Measurements from ENCODE around the gene YIF1A. TPM values are rescaled to one million over a fixed set of nuclear protein-coding genes. Genes with fewer than 3 reads are reported as not detected.

YIF1A gene
- total RNA-seq, 1 donor, result 119 TPM

DNA sequence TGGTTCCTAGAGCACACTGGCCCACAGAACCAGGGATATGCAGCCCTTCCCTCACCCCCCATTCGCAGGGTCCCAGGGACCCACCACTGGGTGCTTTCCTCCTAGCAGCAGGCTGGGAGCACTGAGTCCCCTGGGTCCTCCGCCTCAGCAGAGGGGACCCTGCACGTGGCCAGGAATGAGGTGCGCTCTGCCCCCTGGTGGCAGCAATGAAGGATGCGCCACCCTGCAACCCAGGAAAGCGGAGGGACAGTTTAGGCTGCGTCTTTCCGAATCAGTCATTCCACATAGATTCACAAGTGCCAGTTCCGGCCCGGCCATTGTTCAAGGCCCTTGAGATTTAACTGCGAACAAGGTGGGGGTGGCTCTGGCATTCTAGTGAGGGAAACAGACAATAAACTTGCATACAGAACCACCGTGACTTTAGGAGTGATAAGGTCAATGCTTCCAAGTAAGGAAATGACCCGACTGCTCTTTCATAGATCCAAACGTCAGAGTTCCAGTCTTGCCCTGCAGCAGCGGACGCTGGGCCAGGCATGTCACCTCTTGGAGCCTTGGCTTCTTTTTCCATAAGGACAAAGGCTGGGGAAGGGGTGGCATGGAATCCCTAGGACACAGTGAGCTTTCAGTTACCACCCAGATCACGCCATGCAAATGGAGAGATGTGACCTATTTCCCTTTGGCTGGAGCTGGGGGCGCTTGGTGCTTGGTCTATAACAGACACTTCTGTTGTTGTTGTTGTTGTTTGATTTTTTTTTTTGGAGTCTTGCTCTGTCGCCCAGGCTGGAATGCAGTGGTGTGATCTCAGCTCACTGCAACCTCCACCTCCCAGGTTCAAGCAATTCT lies 39.6 kb upstream of the YIF1A start:
- DNase-seq (ENCODE audit: low read depth), result peak; percentile 77
- TF ChIP-seq, protein P1, sequence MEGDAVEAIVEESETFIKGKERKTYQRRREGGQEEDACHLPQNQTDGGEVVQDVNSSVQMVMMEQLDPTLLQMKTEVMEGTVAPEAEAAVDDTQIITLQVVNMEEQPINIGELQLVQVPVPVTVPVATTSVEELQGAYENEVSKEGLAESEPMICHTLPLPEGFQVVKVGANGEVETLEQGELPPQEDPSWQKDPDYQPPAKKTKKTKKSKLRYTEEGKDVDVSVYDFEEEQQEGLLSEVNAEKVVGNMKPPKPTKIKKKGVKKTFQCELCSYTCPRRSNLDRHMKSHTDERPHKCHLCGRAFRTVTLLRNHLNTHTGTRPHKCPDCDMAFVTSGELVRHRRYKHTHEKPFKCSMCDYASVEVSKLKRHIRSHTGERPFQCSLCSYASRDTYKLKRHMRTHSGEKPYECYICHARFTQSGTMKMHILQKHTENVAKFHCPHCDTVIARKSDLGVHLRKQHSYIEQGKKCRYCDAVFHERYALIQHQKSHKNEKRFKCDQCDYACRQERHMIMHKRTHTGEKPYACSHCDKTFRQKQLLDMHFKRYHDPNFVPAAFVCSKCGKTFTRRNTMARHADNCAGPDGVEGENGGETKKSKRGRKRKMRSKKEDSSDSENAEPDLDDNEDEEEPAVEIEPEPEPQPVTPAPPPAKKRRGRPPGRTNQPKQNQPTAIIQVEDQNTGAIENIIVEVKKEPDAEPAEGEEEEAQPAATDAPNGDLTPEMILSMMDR (IDR thresholded peaks at IDR 0.05; ENCODE audit: insufficient read depth, low read length), result peak; percentile 94
- no peak overlapping the region for H3K4me3 ChIP-seq (ENCODE audit: low read depth, low read length)

DNA sequence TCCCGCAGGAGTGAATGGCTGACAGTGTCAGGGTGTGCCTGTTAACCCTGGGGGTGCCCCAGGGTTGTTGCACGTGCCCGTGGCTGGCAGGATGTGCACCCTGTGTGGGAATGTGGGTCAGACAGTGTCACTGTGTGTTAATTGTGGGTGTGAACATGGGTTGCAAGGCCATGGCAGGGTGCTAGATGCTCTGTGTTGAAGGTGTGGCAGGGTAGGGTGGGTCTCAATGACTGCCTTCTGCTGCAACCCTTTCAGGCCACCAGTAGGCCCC lies 39.0 kb upstream of the YIF1A start:
- no peak overlapping the region for H3K4me3 ChIP-seq (ENCODE audit: low read depth, low read length)

DNA sequence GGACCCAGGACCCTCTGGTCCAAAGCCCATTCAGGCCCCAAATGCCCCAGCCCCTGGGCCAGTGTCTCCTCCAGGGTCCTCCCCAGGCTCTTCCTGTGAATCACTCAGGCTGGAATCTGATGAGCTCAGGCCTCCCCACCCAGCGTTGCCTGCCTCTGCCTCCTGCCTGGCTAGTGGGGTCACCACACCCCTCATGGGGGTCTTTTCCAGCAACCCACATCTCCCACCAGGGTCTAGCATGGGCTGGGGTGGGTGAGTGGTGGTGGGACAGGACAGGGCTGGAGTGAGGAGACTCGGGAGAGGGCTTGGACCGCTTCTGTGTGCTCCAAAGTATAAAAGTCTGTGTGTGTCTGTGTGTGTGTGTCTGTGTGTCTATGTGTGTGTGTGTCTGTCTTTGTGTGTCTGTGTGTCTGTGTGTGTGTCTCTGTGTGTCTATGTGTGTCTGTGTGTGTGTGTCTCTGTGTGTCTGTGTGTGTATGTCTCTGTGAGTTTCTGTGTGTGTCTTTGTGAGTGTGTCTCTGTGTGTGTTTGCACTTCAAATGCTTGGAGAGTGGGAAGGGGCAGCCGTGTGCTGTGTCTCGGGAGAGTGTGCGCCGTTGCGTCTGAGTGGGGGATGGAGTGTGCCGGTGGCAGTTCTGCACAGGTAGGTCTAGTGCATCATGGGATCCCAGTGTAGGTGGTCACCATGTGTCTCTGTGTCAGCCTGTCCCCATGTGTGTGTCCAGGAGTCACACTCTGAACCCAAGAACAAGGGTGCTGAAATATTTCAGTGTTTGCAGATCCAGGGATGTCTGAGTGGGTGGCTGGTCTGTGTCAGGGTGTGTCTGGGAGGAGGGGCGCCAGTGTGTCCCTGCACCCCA lies 38.5 kb upstream of the YIF1A start:
- TF ChIP-seq, protein P1 (IDR thresholded peaks at IDR 0.05; ENCODE audit: insufficient read depth, low read length), result peak; percentile 16
- DNase-seq (ENCODE audit: low read depth), result peak; percentile 59
- H3K4me3 ChIP-seq (ENCODE audit: low read depth, low read length), result no peak overlapping the region

More for the DNA sequence above, 39.0 kb upstream of the YIF1A start:
- TF ChIP-seq, protein P1 (IDR thresholded peaks at IDR 0.05; ENCODE audit: insufficient read depth, low read length), result no peak
- no peak for DNase-seq (ENCODE audit: low read depth)

DNA sequence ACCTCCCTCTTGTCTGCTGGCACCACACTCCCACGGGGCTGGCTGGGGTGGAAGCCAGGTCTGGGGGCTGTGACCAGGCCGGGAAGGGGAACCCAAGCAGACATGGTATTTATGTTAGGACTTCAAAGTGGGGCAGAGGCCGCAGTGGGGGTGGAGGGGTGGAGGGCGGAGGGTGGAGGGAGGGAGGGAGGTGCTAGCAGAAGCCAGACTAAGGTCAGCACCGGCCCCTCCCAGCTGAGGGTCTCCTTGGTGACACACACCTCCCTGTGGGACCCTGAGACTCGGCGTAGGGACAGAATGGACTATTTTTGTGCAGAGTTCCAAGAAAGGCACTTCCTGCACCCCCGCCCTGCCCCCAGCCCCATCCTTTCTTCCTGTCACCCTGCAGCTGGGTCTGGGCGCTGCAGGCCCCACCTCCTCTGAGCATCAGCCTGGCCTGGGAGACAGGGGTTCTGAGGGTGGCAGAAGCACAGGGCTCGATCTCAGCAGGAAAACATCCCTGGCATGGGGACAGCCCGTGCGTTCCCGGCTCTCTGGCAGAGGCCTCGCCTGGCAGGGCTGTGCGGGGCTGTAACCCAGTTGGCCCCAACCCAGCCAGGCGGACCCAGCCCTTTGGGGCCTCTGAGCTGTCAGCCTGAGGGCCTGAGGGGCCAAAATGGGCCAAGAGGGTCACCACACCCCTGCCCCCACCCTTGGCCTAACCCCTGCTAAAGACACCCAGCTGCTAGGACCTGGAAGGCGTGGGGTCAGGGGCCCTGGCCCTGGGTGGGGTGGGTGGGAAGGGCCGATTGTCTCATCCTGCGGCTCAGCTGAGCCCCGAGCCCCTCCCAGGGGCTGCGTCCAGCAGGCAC lies 37.5 kb upstream of the YIF1A start:
- TF ChIP-seq, protein P1 (IDR thresholded peaks at IDR 0.05; ENCODE audit: insufficient read depth, low read length), result no peak
- peak; percentile 61 for DNase-seq (ENCODE audit: low read depth)
- H3K4me3 ChIP-seq (ENCODE audit: low read depth, low read length), result no peak overlapping the region

DNA sequence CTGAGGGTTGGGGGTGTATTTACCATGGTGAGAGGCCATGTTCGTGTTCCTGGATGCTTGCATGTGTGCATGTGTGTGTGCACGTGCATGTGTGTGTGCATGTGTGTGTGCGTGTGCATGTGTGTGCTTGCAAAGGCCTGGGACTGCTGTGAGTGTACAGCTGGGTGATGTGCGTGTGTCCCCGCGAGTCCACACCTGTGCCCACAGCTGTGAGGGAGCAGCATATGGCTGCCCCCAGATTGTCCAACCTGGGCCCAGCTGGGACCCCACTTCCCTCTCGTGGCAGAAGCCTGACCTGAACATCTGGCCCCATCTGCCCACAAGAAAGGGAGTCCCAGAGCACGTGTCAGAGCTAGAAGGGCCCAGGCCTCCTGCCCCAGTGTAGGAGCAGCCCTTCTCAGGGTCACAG lies 36.3 kb upstream of the YIF1A start:
- no peak for DNase-seq (ENCODE audit: low read depth)
- TF ChIP-seq, protein P1 (IDR thresholded peaks at IDR 0.05; ENCODE audit: insufficient read depth, low read length), result no peak
- no peak overlapping the region for H3K4me3 ChIP-seq (ENCODE audit: low read depth, low read length)

DNA sequence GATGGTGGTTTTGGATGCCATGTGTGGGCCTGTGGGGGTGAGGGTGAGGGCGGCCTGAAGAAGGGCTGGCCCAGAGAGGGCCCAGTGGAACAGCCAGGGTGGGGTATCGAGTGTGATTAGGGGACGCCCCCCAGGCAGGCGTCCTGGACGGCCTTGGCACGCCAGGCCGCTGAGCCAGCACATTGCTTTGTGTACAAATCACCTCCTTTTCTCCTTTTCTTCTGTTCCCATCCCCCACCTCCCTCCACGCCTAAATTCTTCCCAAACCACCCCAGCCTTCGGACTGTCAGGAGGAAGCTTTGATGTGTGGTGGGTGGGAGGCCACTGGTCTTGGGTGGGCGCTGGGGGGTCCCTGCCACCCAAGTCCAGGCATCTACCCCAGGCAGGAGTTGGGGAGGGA lies 35.7 kb upstream of the YIF1A start:
- TF ChIP-seq, protein P1 (IDR thresholded peaks at IDR 0.05; ENCODE audit: insufficient read depth, low read length), result no peak
- no peak overlapping the region for H3K4me3 ChIP-seq (ENCODE audit: low read depth, low read length)
- DNase-seq (ENCODE audit: low read depth), result peak; percentile 58

Measured in fibroblast of the aortic adventitia (primary cell).